SH-SY5Y (cell line): ENCODE results near the gene ALDH3B2.

Source experiments
- GATA2 ChIP-seq: IDR thresholded peaks from 2 replicates; pipeline ENCODE4 v1.6.1; 2011; ENCODE audit warnings: mild to moderate bottlenecking, low read depth, low read length
- GATA3 ChIP-seq: IDR thresholded peaks from 2 replicates; pipeline ENCODE4 v1.6.1; 2011; ENCODE audit warnings: low read depth, mild to moderate bottlenecking, low read length, moderate library complexity

- TF ChIP-seq GATA2 (no peak), GATA3 (no peak)
These were observed 42.0 kb downstream of the ALDH3B2 start for GRCh38 chr11:67632175-67632981.
